Esophagus muscularis mucosa (tissue), 4 donors: Measurements from ENCODE around the gene ANKRD33B. TPM values are rescaled to one million over a fixed set of nuclear protein-coding genes. Genes with fewer than 3 reads are reported as not detected.
"Not testable (repeated sequence)": the region's sequence is repeated elsewhere in the genome, so short reads cannot be mapped to it uniquely, and the experiment has no call there.

ENCODE experiments used
- DNase-seq: peaks from one replicate; pipeline ENCODE4 v3.0.0-alpha.2; 2017; ENCODE audit errors: extremely low spot score
- H3K27ac ChIP-seq, 4 donors: fragments of 200-600 bp; sonication (generic); replicated peaks in 1 of 4; 1 replicate in 3 of 4; 2 replicates in 1 of 4; pipeline ENCODE4 v1.5.1; 2016 to 2019; ENCODE audit warnings: mild to moderate bottlenecking in 1 of 4
- H3K27me3 ChIP-seq, 4 donors: fragments of 200-600 bp; sonication (generic); one replicate each; pipeline versions ENCODE4 v1.5.1 to v1.6.0; 2016 to 2019
- H3K36me3 ChIP-seq, 4 donors: fragments of 200-600 bp; sonication (generic); one replicate each; pipeline ENCODE4 v1.5.1; 2016 to 2019
- H3K4me1 ChIP-seq, 4 donors: fragments of 200-600 bp; sonication (generic); one replicate each; pipeline ENCODE4 v1.5.1; 2016 to 2019
- H3K4me3 ChIP-seq, 4 donors: fragments of 200-600 bp; sonication (generic); 1 replicate in 2 of 4; 2 replicates in 2 of 4; pipeline ENCODE4 v1.5.1; 2016 to 2019; ENCODE audit warnings: mild to moderate bottlenecking in 4 of 4, moderate library complexity in 1 of 4
- H3K9me3 ChIP-seq, 4 donors: fragments of 200-600 bp; sonication (generic); 1 replicate in 3 of 4; 2 replicates in 1 of 4; pipeline ENCODE4 v1.5.1; 2016 to 2019
- CTCF ChIP-seq, 3 experiments: fragments of 200-600 bp in 2 of 3; fragments of 450-650 bp in 1 of 3; sonication (generic) in 2 of 3; IDR thresholded peaks; one replicate each; pipeline ENCODE4 v1.5.1; 2017 to 2019; ENCODE audit warnings: antibody characterized with exemption in 3 of 3, mild to moderate bottlenecking in 2 of 3, moderate library complexity in 1 of 3
- EP300 ChIP-seq: sonication (generic); formaldehyde crosslinking; IDR thresholded peaks from one replicate; pipeline ENCODE4 v1.6.1; 2017; ENCODE audit warnings: antibody characterized with exemption
- POLR2A ChIP-seq: fragments of 450-650 bp; IDR thresholded peaks from one replicate; pipeline ENCODE4 v1.6.1; 2017; ENCODE audit warnings: antibody characterized with exemption, moderate library complexity, mild to moderate bottlenecking, low read depth
- POLR2AphosphoS5 ChIP-seq, 2 donors: sonication (generic); formaldehyde crosslinking; IDR thresholded peaks; one replicate each; pipeline ENCODE4 v1.6.1; 2017; ENCODE audit warnings: antibody characterized with exemption in 2 of 2
- WGBS: methylation state at CpG from one replicate; pipeline ENCODE4 v1.1.5; 2018; 5-methylcytosine and 5-hydroxymethylcytosine counted together
- intact Hi-C: fragments of 100-400 bp; cut with DNase I; formaldehyde crosslinking; loops from one replicate; pipeline ENCODE4 v1.15.1; 2023
- total RNA-seq, 4 donors: library from RNA; depleted of rRNA; stranded (reverse); fragments of >200 nt; gene quantifications; one replicate each; pipeline versions ENCODE4 v1.1.0 to v1.2.1, GENCODE V29; 2016

Gene ANKRD33B
- total RNA-seq, 4 donors from 2014 or later, result 4.6 to 8.2 (median 6.7) TPM

DNA sequence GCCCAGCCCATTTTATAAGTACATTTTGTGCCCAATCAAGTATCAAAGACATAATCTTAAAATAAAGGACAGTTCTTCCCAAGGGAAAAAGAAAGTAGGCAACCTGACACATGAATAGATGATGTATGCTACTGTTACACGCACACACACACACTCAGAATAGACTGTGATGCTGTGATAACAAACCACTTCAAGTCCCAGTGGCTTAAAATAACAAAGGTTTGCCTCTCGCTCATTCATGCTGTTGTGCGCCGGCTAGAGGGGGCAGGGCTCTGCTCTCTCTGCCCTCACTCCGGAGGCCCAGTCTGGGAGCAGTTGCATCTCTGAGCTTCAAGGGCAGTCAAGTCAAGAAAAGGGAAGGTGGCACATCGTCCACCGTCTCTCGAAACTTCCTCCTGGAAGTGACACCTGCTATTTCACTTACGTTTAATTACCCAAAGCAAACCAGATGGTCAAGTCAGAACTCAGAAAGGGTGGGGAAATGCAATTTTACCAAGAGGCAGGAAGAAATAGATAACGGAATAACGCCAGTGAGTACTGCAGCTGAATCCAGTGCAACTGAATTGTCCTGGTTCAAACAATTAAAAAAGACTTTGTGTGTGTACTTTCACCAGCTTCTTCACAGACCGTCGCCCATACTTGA is 43.3 kb downstream of the ANKRD33B start:
- peak overlapping the region; percentile 15 to 48 (median 38) for H3K27ac ChIP-seq
- no peaks in the 10 kb centered on the region for H3K27me3 ChIP-seq
- intact Hi-C loops, result no loop called here
- no peak for DNase-seq
- no peaks in the 10 kb centered on the region for H3K9me3 ChIP-seq
- H3K4me3 ChIP-seq, result no peak overlapping the region
- TF ChIP-seq POLR2AphosphoS5 (IDR thresholded peaks at IDR 0.05) (no peak), CTCF (IDR thresholded peaks at IDR 0.05) (no peak), EP300 (no peak), POLR2A (no peak)
- peaks cover 15 to 26% (median 19%) of the 10 kb centered on the region in 4 donors for H3K4me1 ChIP-seq
- H3K36me3 ChIP-seq, result no peaks in the 10 kb centered on the region
- WGBS, result 53% methylated on average over 13 of the region's 13 CpGs

GRCh38 chr5:10607666-10608073 is 43.8 kb downstream of the ANKRD33B start:
- TF ChIP-seq POLR2AphosphoS5 (IDR thresholded peaks at IDR 0.05) (peak; percentile 28 to 64), CTCF (IDR thresholded peaks at IDR 0.05) (peak in 2 of 3 experiments; percentile 14 to 16), POLR2A (no peak)
- H3K9me3 ChIP-seq, result no peaks in the 10 kb centered on the region
- DNase-seq, result no peak
- no peak overlapping the region for H3K4me3 ChIP-seq
- H3K36me3 ChIP-seq, result no peaks in the 10 kb centered on the region
- H3K4me1 ChIP-seq, result peaks cover 13 to 23% (median 17%) of the 10 kb centered on the region in 4 donors
- 28% methylated on average over 5 of the region's 5 CpGs for WGBS
- no peaks in the 10 kb centered on the region for H3K27me3 ChIP-seq
- peak overlapping the region; percentile 15 to 48 (median 38) for H3K27ac ChIP-seq
- intact Hi-C loops, result no loop called here

DNA sequence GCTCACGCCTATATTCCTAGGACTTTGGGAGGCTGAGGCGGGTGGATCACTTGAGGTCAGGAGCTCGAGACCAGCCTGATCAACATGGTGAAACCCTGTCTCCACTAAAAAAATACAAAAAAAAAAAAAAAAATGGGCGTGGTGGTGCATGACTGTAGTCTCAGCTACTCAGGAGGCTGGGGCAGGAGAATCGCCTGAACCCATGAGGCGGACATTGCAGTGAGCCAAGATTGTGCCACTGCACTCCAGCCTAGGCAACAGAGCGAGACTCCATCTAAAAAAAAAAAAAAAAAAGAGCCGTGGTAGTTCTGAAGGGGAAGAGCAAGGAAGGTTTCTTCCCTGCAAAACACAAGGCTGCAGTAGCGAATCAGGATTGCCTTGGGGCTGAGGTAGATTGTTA is 44.2 kb downstream of the ANKRD33B start:
- H3K9me3 ChIP-seq, H3K27me3 ChIP-seq, intact Hi-C loops, DNase-seq, H3K36me3 ChIP-seq, H3K4me3 ChIP-seq: not testable (repeated sequence)
- H3K4me1 ChIP-seq, result peaks cover 13 to 23% (median 17%) of the 10 kb centered on the region in 4 donors
- H3K27ac ChIP-seq, result peak overlapping the region; percentile 5 to 44 (median 26)
- WGBS, result 70% methylated on average over 9 of the region's 9 CpGs

GRCh38 chr5:10610058-10610457 is 46.2 kb downstream of the ANKRD33B start:
- 86% methylated on average over 6 of the region's 6 CpGs for WGBS
- intact Hi-C loops, result no loop called here
- H3K27ac ChIP-seq, result no peak overlapping the region

DNA sequence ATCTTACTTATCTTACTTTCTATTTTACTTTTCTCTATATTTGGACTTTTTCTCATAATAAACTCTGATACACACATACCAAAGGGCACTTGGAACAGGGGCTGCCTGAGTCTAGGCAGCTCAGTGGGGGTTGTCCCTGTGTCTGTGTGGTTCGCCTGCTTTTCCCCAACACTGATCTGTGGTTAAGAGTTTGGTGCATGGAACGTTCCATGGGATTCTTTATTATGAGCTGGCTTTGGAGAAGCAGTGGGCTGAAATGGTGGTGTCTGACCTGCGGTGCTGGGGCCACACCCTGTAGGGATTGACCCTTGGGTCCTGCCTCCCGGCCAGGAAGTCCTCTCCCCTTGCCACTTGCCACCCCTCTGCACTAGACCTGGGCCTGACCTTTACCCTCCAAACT is 47.4 kb downstream of the ANKRD33B start:
- Histone ChIP-seq H3K36me3 (no peaks in the 10 kb centered on the region), H3K9me3 (no peaks in the 10 kb centered on the region), H3K4me1 (peaks cover 13 to 23% (median 17%) of the 10 kb centered on the region in 4 donors), H3K27me3 (no peaks in the 10 kb centered on the region), H3K27ac (no peak overlapping the region), H3K4me3 (no peak overlapping the region)
- DNase-seq, result no peak
- TF ChIP-seq CTCF (IDR thresholded peaks at IDR 0.05), result no peak
- no peak for TF ChIP-seq POLR2A
- no peak for TF ChIP-seq EP300
- no peak for TF ChIP-seq POLR2AphosphoS5 (IDR thresholded peaks at IDR 0.05)
- intact Hi-C loops, result no loop called here
- 77% methylated on average over 4 of the region's 4 CpGs for WGBS

More at GRCh38 chr5:10610058-10610457, 46.2 kb downstream of the ANKRD33B start:
- Histone ChIP-seq H3K9me3 (no peaks in the 10 kb centered on the region), H3K36me3 (no peaks in the 10 kb centered on the region), H3K27me3 (no peaks in the 10 kb centered on the region), H3K4me3 (no peak overlapping the region), H3K4me1 (peaks cover 13 to 23% (median 17%) of the 10 kb centered on the region in 4 donors)
- no peak for TF ChIP-seq POLR2A
- no peak for TF ChIP-seq EP300
- no peak for TF ChIP-seq CTCF (IDR thresholded peaks at IDR 0.05)
- no peak for TF ChIP-seq POLR2AphosphoS5 (IDR thresholded peaks at IDR 0.05)
- DNase-seq, result no peak
